BJ (cell line): ENCODE results near the gene KCNG2. TPM values are rescaled to one million over a fixed set of nuclear protein-coding genes. Genes with fewer than 3 reads are reported as not detected.

Experiments
- CTCF ChIA-PET: fragments of 350-600 bp; formaldehyde crosslinking; extraction: SDS; loops from one replicate; lab custom pipeline; 2021; ENCODE audit warnings: antibody characterized with exemption, inconsistent platforms; lab: Yijun Ruan, JAX
- POLR2A ChIA-PET: fragments of 300-600 bp; sonication (Branson Sonifier 250); formaldehyde crosslinking; extraction: SDS; loops from one replicate; lab custom pipeline; 2021; ENCODE audit warnings: antibody characterized with exemption; lab: Charles Lee
- DNase-seq: peaks from one replicate; pipeline ENCODE4 v3.0.0-alpha.2; 2011; ENCODE audit warnings: low read depth
- H3K27me3 ChIP-seq: 2 replicates; pipeline ENCODE4 v1.6.0; 2011; ENCODE audit warnings: low read length; ENCODE audit not compliant: control insufficient read depth, insufficient read depth
- H3K36me3 ChIP-seq: 2 replicates; pipeline ENCODE4 v1.5.1; 2011; ENCODE audit warnings: low read length; ENCODE audit not compliant: control insufficient read depth, insufficient read depth
- H3K4me3 ChIP-seq: 2 replicates; pipeline ENCODE4 v1.5.1; 2011; ENCODE audit warnings: low read depth, mild to moderate bottlenecking, control low read depth, low read length
- polyA plus RNA-seq: library from polyadenylated mRNA; depleted of rRNA; stranded (reverse); fragments of >200 nt; gene quantifications from 2 replicates; pipeline ENCODE4 v1.2.3, GENCODE V29; 2011
- TF ChIP-seq, protein P1 (sequence below): IDR thresholded peaks from 2 replicates; pipeline ENCODE4 v1.5.1; 2011; ENCODE audit warnings: low read depth, mild to moderate bottlenecking, control low read depth, inconsistent platforms, low read length, moderate library complexity; ENCODE audit not compliant: insufficient read depth

KCNG2 gene
- polyA plus RNA-seq, 1 experiment = not detected

DNA sequence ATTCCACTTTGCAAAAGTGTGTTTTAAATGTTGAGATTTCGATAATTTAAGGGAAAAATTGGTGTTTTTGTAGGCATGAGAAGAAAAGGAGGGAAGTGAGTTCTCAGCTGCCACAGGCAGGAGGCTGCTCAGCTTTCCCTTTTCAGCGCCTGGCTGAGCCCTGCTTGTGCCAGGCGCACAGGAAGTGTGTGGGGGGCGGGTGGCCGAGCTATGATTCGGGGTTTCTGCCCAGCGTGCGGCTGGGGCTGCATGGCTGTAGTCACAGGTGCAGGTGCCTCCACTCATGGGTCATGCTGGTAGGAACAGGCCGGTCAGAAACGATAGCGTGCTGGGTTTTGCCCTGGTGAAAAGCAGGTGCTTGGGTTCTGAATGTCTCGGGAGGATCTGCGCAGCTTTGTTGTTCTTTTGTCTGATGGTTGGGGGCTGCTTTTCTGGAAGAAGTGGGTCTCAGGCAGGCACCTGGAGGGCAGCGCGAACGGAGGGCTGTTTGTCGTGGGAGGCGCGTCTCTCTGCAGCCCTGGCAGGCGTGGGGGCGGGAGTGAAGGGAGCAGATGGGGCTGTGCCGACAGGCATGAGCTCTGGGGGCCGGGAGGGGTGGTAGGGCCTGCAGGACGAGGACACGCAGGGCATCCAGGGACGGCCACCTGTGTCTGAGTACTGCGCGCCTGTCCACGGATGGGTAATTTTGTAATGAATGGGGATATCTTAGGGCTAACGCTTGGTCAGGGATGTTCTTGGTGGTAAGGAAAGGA, 2.1 kb downstream of the KCNG2 start:
- H3K36me3 ChIP-seq = no peaks in the 10 kb centered on the region
- TF ChIP-seq, protein P1, sequence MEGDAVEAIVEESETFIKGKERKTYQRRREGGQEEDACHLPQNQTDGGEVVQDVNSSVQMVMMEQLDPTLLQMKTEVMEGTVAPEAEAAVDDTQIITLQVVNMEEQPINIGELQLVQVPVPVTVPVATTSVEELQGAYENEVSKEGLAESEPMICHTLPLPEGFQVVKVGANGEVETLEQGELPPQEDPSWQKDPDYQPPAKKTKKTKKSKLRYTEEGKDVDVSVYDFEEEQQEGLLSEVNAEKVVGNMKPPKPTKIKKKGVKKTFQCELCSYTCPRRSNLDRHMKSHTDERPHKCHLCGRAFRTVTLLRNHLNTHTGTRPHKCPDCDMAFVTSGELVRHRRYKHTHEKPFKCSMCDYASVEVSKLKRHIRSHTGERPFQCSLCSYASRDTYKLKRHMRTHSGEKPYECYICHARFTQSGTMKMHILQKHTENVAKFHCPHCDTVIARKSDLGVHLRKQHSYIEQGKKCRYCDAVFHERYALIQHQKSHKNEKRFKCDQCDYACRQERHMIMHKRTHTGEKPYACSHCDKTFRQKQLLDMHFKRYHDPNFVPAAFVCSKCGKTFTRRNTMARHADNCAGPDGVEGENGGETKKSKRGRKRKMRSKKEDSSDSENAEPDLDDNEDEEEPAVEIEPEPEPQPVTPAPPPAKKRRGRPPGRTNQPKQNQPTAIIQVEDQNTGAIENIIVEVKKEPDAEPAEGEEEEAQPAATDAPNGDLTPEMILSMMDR = no peak
- H3K4me3 ChIP-seq = no peak overlapping the region
- ChIA-PET CTCF (no interaction called here), POLR2A (no interaction called here)
- peaks cover 33% of the 10 kb centered on the region for H3K27me3 ChIP-seq
- no peak for DNase-seq

DNA sequence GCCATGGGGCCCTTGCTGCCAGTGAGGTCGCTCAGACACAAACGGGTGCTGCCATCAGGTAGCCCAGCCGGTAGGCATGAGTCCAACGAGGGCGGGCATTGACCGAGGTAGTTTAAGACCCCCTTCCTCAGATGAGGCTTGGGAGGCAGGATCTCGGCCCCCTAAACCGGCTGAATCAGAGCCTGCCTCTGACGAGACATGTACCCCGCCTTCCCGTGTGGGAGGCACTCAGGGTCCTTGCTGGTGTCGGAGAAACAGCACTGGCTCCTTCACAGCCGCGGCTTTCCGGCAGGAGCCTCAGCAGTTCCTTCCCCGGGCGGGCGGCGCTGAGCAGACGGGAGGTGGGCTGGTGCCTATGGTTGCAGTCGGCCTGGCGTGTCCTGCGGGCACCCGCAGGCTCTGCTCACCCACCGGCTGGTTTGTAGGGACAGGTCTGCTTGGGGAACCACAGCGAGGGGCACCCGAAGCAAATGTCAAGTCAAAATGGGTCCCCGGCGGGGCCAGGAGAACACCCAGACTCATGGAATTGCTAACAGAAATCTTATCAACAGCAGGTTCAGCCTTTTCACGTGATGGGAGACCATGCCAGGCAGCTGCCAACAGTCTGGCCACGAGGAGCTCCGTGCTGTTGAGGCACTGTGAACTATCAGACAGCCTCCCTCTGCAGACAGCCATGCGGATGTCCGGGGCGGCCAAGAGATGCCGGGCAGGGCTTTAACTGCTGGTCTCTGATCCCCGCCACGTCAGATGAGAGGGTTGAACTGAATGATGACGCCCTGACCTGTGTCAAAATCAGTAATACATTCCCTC, 2.8 kb downstream of the KCNG2 start:
- TF ChIP-seq, protein P1 = no peak
- no peak for DNase-seq

DNA sequence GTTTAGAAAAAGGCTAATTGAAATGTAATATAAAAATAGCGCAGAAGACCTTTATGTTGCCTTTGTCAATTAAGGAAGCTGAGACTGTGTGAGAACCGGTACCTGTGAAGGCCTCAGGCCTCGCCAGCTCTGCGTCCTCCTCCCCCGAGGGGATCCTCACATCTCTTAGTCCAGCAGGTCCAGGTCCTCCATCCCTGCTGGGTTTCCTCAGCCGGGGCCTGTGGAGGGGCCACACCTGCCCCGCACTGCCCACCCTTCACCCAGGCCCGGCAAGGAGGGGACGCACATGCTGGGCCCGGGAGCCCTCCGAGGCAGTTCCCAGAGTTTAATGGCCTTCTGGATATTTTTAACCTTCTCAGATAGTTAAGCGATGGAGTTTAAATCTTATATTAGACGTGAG, 3.5 kb downstream of the KCNG2 start:
- no peak overlapping the region for H3K4me3 ChIP-seq
- H3K36me3 ChIP-seq = no peaks in the 10 kb centered on the region
- TF ChIP-seq, protein P1 = no peak
- ChIA-PET CTCF (no interaction called here), POLR2A (no interaction called here)
- DNase-seq = no peak
- H3K27me3 ChIP-seq = peaks cover 33% of the 10 kb centered on the region

More for the DNA sequence above, 2.8 kb downstream of the KCNG2 start:
- Histone ChIP-seq H3K36me3 (no peaks in the 10 kb centered on the region), H3K27me3 (peaks cover 33% of the 10 kb centered on the region), H3K4me3 (no peak overlapping the region)
- ChIA-PET CTCF (no interaction called here), POLR2A (no interaction called here)

GRCh38 chr18:79801641-79802040, 3.9 kb downstream of the KCNG2 start:
- ChIA-PET CTCF (no interaction called here), POLR2A (no interaction called here)
- TF ChIP-seq, protein P1 = no peak
- Histone ChIP-seq H3K36me3 (no peaks in the 10 kb centered on the region), H3K4me3 (no peak overlapping the region), H3K27me3 (peaks cover 30% of the 10 kb centered on the region)
- DNase-seq = no peak

DNA sequence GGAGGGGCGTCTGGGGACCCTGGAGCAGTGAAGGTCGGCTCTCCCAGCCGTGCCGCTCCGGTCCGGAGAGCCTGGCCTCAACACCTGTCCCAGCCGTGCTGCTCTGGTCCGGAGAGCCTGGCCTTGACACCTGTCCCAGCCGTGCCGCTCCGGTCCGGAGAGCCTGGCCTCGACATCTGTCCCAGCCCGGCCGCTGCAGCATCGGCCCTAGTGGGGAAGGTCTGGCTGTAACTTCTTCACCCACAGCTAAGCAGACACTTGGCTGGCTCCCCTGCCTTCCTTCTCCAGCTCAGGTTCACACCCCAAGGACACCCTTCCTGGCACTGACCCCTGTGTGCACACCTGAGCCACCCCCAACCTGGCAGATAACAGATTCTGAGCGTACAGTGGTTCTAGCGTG, 4.6 kb downstream of the KCNG2 start:
- CTCF ChIA-PET = no interaction called here
- POLR2A ChIA-PET = no interaction called here
- no peak overlapping the region for H3K4me3 ChIP-seq
- H3K36me3 ChIP-seq = no peaks in the 10 kb centered on the region
- TF ChIP-seq, protein P1 = no peak
- peaks cover 24% of the 10 kb centered on the region for H3K27me3 ChIP-seq
- DNase-seq = no peak
